Small intestine (tissue), 7 donors: ENCODE data around the gene PSMD11. TPM values are rescaled to one million over a fixed set of nuclear protein-coding genes. Genes with fewer than 3 reads are reported as not detected.
A peak's percentile ranks its signal among the peaks of the same experiment; 100 is the strongest.
"Not testable (repeated sequence)": the region's sequence is repeated elsewhere in the genome, so short reads cannot be mapped to it uniquely, and the experiment has no call there.

ENCODE experiments used
- DNase-seq, 2 donors: peaks; one replicate each; pipeline versions ENCODE4 v3.0.0 to v3.0.0-alpha.2; 2013
- FAIRE-seq: peaks from 2 replicates; lab custom pipeline; 2012; peaks lifted over from hg19 to GRCh38; lab: Jason Lieb, UNC
- H3K27ac ChIP-seq, 3 donors: one replicate each; pipeline ENCODE4 v1.5.1; 2013; ENCODE audit warnings: low read length in 2 of 3, mild to moderate bottlenecking in 2 of 3, control low read depth in 1 of 3, inconsistent platforms in 1 of 3, low read depth in 1 of 3, moderate library complexity in 1 of 3
- H3K27me3 ChIP-seq, 3 donors: one replicate each; pipeline ENCODE4 v1.6.1; 2013; ENCODE audit warnings: low read length in 3 of 3, inconsistent platforms in 1 of 3; ENCODE audit not compliant: control insufficient read depth in 3 of 3, insufficient read depth in 3 of 3
- H3K36me3 ChIP-seq, 3 donors: one replicate each; pipeline ENCODE4 v1.6.1; 2013; ENCODE audit warnings: low read length in 3 of 3, inconsistent platforms in 1 of 3, low read depth in 1 of 3, mild to moderate bottlenecking in 1 of 3, moderate library complexity in 1 of 3; ENCODE audit not compliant: control insufficient read depth in 3 of 3, insufficient read depth in 2 of 3
- H3K4me1 ChIP-seq, 3 donors: one replicate each; pipeline ENCODE4 v1.6.1; 2013; ENCODE audit warnings: low read length in 2 of 3, inconsistent platforms in 1 of 3, low read depth in 1 of 3, mild to moderate bottlenecking in 1 of 3, moderate library complexity in 1 of 3; ENCODE audit not compliant: control insufficient read depth in 3 of 3, insufficient read depth in 2 of 3
- H3K4me3 ChIP-seq, 3 donors: one replicate each; pipeline ENCODE4 v1.5.1; 2013; ENCODE audit warnings: low read length in 3 of 3, control low read depth in 1 of 3, inconsistent platforms in 1 of 3, low read depth in 1 of 3, mild to moderate bottlenecking in 1 of 3, moderate library complexity in 1 of 3
- H3K9me3 ChIP-seq, 2 donors: one replicate each; pipeline ENCODE4 v1.6.1; 2013; ENCODE audit warnings: low read depth in 1 of 2, low read length in 1 of 2; ENCODE audit not compliant: control insufficient read depth in 2 of 2, insufficient read depth in 1 of 2
- WGBS, 3 donors: extraction: QIAGEN DNeasy Blood & Tissue Kit; methylation state at CpG; one replicate each; pipeline ENCODE4 v1.1.7; 2013; 5-methylcytosine and 5-hydroxymethylcytosine counted together
- polyA plus RNA-seq, 4 donors: library from polyadenylated mRNA; stranded (reverse) in 3 of 4; unstranded in 1 of 4; fragments of 200-250 nt in 3 of 4; fragments of 120-200 nt in 1 of 4; gene quantifications; one replicate each; pipeline versions ENCODE4 v1.2.1 to v1.2.3, GENCODE V29; 2013
- donor health status: healthy with polysubstance abuse.
- donor health status: control.
- donor health status: control.
- donor health status: Bipolar disorder and iron deficiency.
- donor health status: healthy.

The PSMD11 gene
- polyA plus RNA-seq, 4 donors: 39.4 to 50.2 (median 44.0) TPM

- FAIRE-seq (no peak), DNase-seq (no peak)
- 31 to 49% (median 36%) methylated on average over 2 of the region's 2 CpGs for WGBS, 3 donors
- no peaks in the 10 kb centered on the region for H3K27me3 ChIP-seq
- H3K4me3 ChIP-seq: no peak overlapping the region
- H3K36me3 ChIP-seq: peaks cover 0 to 1% (median 0%) of the 10 kb centered on the region in 3 donors
- H3K9me3 ChIP-seq: no peaks in the 10 kb centered on the region
- no peak overlapping the region for H3K27ac ChIP-seq
- H3K4me1 ChIP-seq: peaks cover 1 to 6% (median 4%) of the 10 kb centered on the region in 3 donors
Observed at GRCh38 chr17:32441886-32442285, 2.4 kb upstream of the PSMD11 start.

GRCh38 chr17:32443827-32444300 lies 446 bp upstream of the PSMD11 start:
- FAIRE-seq: no peak
- H3K27me3 ChIP-seq: no peaks in the 10 kb centered on the region
- H3K4me3 ChIP-seq: peak overlapping the region; percentile 81 to 99 (median 85)
- peak in 1 of 2 donors; percentile 38 for DNase-seq
- H3K9me3 ChIP-seq: no peaks in the 10 kb centered on the region
- H3K4me1 ChIP-seq: peaks cover 2 to 6% (median 4%) of the 10 kb centered on the region in 3 donors
- H3K36me3 ChIP-seq: peaks cover 0 to 8% (median 2%) of the 10 kb centered on the region in 3 donors
- 0 to 8% (median 6%) methylated on average over 29 of the region's 29 CpGs for WGBS, 3 donors
- no peak overlapping the region for H3K27ac ChIP-seq

GRCh38 chr17:32445074-32445415 lies 735 bp downstream of the PSMD11 start:
- Histone ChIP-seq H3K4me1 (peaks cover 2 to 6% (median 4%) of the 10 kb centered on the region in 3 donors), H3K36me3 (peaks cover 0 to 14% (median 2%) of the 10 kb centered on the region in 3 donors), H3K27me3 (no peaks in the 10 kb centered on the region), H3K4me3 (peak overlapping the region; percentile 81 to 99 (median 85)), H3K27ac (peak overlapping the region in 2 of 3 donors; percentile 53 to 87), H3K9me3 (no peaks in the 10 kb centered on the region)
- FAIRE-seq: no peak
- WGBS, 3 donors: 0% methylated on average over 14 of the region's 14 CpGs
- peak in 1 of 2 donors; percentile 57 for DNase-seq

GRCh38 chr17:32445497-32445896 lies 1.2 kb downstream of the PSMD11 start:
- Histone ChIP-seq H3K4me1 (peaks cover 2 to 6% (median 4%) of the 10 kb centered on the region in 3 donors), H3K27me3 (no peaks in the 10 kb centered on the region), H3K36me3 (peaks cover 0 to 16% (median 2%) of the 10 kb centered on the region in 3 donors), H3K27ac (peak overlapping the region in 1 of 3 donors; percentile 87), H3K4me3 (peak overlapping the region; percentile 81 to 99 (median 85)), H3K9me3 (no peaks in the 10 kb centered on the region)
- WGBS, 3 donors: 6 to 12% (median 8%) methylated on average over 6 of the region's 6 CpGs
- FAIRE-seq: no peak
- no peak for DNase-seq

- Histone ChIP-seq H3K36me3 (peaks cover 0 to 20% (median 5%) of the 10 kb centered on the region in 3 donors), H3K27me3 (no peaks in the 10 kb centered on the region), H3K9me3 (no peaks in the 10 kb centered on the region), H3K4me3 (no peak overlapping the region), H3K27ac (no peak overlapping the region), H3K4me1 (peaks cover 2 to 6% (median 4%) of the 10 kb centered on the region in 3 donors)
- no peak for DNase-seq
- FAIRE-seq: no peak
- 61 to 66% (median 64%) methylated on average over 2 of the region's 2 CpGs for WGBS, 3 donors
Observed at GRCh38 chr17:32445971-32446370, 1.7 kb downstream of the PSMD11 start.

- no peaks in the 10 kb centered on the region for H3K27me3 ChIP-seq
- no peaks in the 10 kb centered on the region for H3K9me3 ChIP-seq
- FAIRE-seq (no peak), DNase-seq (no peak)
- H3K27ac ChIP-seq: no peak overlapping the region
- WGBS, 3 donors: 82 to 95% (median 83%) methylated on average over 2 of the region's 2 CpGs
- H3K36me3 ChIP-seq: peaks cover 3 to 23% (median 10%) of the 10 kb centered on the region in 3 donors
- peaks cover 2 to 6% (median 4%) of the 10 kb centered on the region in 3 donors for H3K4me1 ChIP-seq
- no peak overlapping the region for H3K4me3 ChIP-seq
Observed at GRCh38 chr17:32446949-32447348, 2.6 kb downstream of the PSMD11 start.

GRCh38 chr17:32449963-32450362 lies 5.7 kb downstream of the PSMD11 start:
- WGBS, 3 donors: 95 to 98% (median 96%) methylated on average over 5 of the region's 5 CpGs
- H3K27ac ChIP-seq: no peak overlapping the region
- no peaks in the 10 kb centered on the region for H3K27me3 ChIP-seq
- FAIRE-seq (no peak), DNase-seq (no peak)
- peaks cover 2 to 6% (median 4%) of the 10 kb centered on the region in 3 donors for H3K4me1 ChIP-seq
- no peaks in the 10 kb centered on the region for H3K9me3 ChIP-seq
- H3K36me3 ChIP-seq: peaks cover 6 to 29% (median 23%) of the 10 kb centered on the region in 3 donors
- no peak overlapping the region for H3K4me3 ChIP-seq

GRCh38 chr17:32450379-32450778 lies 6.1 kb downstream of the PSMD11 start:
- not testable (repeated sequence) for H3K9me3 ChIP-seq, H3K4me3 ChIP-seq, FAIRE-seq, H3K27me3 ChIP-seq, H3K4me1 ChIP-seq, H3K27ac ChIP-seq
- 62 to 80% (median 70%) methylated on average over 6 of the region's 6 CpGs for WGBS, 3 donors
- peak in 1 of 2 donors; percentile 26 for DNase-seq
- H3K36me3 ChIP-seq: peaks cover 6 to 33% (median 23%) of the 10 kb centered on the region in 3 donors

- no peak for DNase-seq
- H3K4me1 ChIP-seq: peaks cover 0 to under 1% (median 0%) of the 10 kb centered on the region in 3 donors
- 71 to 90% (median 86%) methylated on average over 2 of the region's 2 CpGs for WGBS, 3 donors
- H3K9me3 ChIP-seq: no peaks in the 10 kb centered on the region
- peaks cover 6 to 34% (median 29%) of the 10 kb centered on the region in 3 donors for H3K36me3 ChIP-seq
- no peak overlapping the region for H3K4me3 ChIP-seq
- H3K27me3 ChIP-seq: no peaks in the 10 kb centered on the region
- H3K27ac ChIP-seq: no peak overlapping the region
- FAIRE-seq: no peak
Observed at GRCh38 chr17:32451879-32452278, 7.6 kb downstream of the PSMD11 start.
